SK-N-SH (cell line): ENCODE results near the gene EIF3A. TPM values are rescaled to one million over a fixed set of nuclear protein-coding genes. Genes with fewer than 3 reads are reported as not detected.

ENCODE experiments used
- CTCF ChIA-PET: fragments of 300-600, 350-600 bp; formaldehyde crosslinking; extraction: SDS; loops from one replicate; lab custom pipeline; 2021; lab: Yijun Ruan, JAX
- POLR2A ChIA-PET: fragments of 350-600 bp; sonication (Branson Sonifier 250); formaldehyde crosslinking; extraction: SDS; loops from one replicate; lab custom pipeline; 2020; ENCODE audit warnings: antibody characterized with exemption, inconsistent platforms; lab: Yijun Ruan, JAX
- DNase-seq: peaks from one replicate; pipeline ENCODE4 v3.0.0; 2012
- H2AFZ ChIP-seq: fragments of 200-600 bp; sonication (generic); 2 replicates; pipeline ENCODE4 v1.8.1; 2016; ENCODE audit warnings: antibody characterized with exemption, mild to moderate bottlenecking, low read depth
- H3F3A ChIP-seq: fragments of 200-600 bp; sonication (generic); replicated peaks from 2 replicates; pipeline ENCODE3; 2016; ENCODE audit warnings: antibody characterized with exemption, mild to moderate bottlenecking; ENCODE audit not compliant: insufficient read depth
- H3K27ac ChIP-seq, 2 experiments: fragments of 200-500 bp in 1 of 2; fragments of 200-600 bp in 1 of 2; sonication (Bioruptor generic) in 1 of 2; sonication (generic), shearing (Covaris generic) in 1 of 2; 2 replicates each; pipeline versions ENCODE4 v1.5.1 to v1.6.1; 2014 to 2016; ENCODE audit warnings: low read depth in 2 of 2, inconsistent platforms in 1 of 2, low read length in 1 of 2, mild to moderate bottlenecking in 1 of 2, mixed read lengths in 1 of 2
- H3K27me3 ChIP-seq: fragments of 200-600 bp; sonication (generic), shearing (Covaris generic); 2 replicates; pipeline ENCODE4 v1.6.1; 2016; ENCODE audit warnings: mixed run types; ENCODE audit not compliant: insufficient read depth
- H3K36me3 ChIP-seq, 2 experiments: fragments of 200-500 bp in 1 of 2; fragments of 200-600 bp in 1 of 2; sonication (Bioruptor generic) in 1 of 2; sonication (generic) in 1 of 2; replicated peaks in 1 of 2; 2 replicates each; pipeline versions ENCODE3 to v1.5.1; 2014 to 2016; ENCODE audit warnings: low read length in 1 of 2, mild to moderate bottlenecking in 1 of 2; ENCODE audit not compliant: insufficient read depth in 2 of 2, control insufficient read depth in 1 of 2
- H3K4me1 ChIP-seq, 2 experiments: fragments of 200-500 bp in 1 of 2; fragments of 200-600 bp in 1 of 2; sonication (Bioruptor generic) in 1 of 2; sonication (generic), shearing (Covaris generic) in 1 of 2; 2 replicates each; pipeline versions ENCODE4 v1.5.1 to v1.6.1; 2014 to 2016; ENCODE audit warnings: low read depth in 1 of 2, low read length in 1 of 2, mixed run types in 1 of 2; ENCODE audit not compliant: insufficient read depth in 2 of 2, control insufficient read depth in 1 of 2
- H3K4me2 ChIP-seq: fragments of 200-600 bp; sonication (generic), shearing (Covaris generic); 2 replicates; pipeline ENCODE4 v1.6.1; 2017; ENCODE audit warnings: mixed run types
- H3K4me3 ChIP-seq, 2 experiments: fragments of 200-500 bp in 1 of 2; fragments of 200-600 bp in 1 of 2; sonication (Bioruptor generic) in 1 of 2; sonication (generic), shearing (Covaris generic) in 1 of 2; 2 replicates each; pipeline versions ENCODE4 v1.5.1 to v1.8.1; 2014 to 2016; ENCODE audit warnings: low read depth in 2 of 2, inconsistent platforms in 1 of 2, low read length in 1 of 2, mild to moderate bottlenecking in 1 of 2, mixed read lengths in 1 of 2, moderate library complexity in 1 of 2
- H3K79me2 ChIP-seq: fragments of 200-600 bp; sonication (generic); 2 replicates; pipeline ENCODE4 v1.8.1; 2017; ENCODE audit warnings: mild to moderate bottlenecking; ENCODE audit not compliant: insufficient read depth
- H3K9ac ChIP-seq: fragments of 200-600 bp; sonication (generic); 2 replicates; pipeline ENCODE4 v1.6.1; 2017; ENCODE audit warnings: mixed run types
- H3K9me2 ChIP-seq: fragments of 200-600 bp; sonication (generic); 2 replicates; pipeline ENCODE4 v1.6.1; 2017; ENCODE audit warnings: mixed run types
- H3K9me3 ChIP-seq: fragments of 200-600 bp; sonication (generic); 2 replicates; pipeline ENCODE4 v1.6.1; 2017; ENCODE audit warnings: mixed run types, mild to moderate bottlenecking, moderate library complexity
- H4K20me1 ChIP-seq: fragments of 200-600 bp; sonication (generic); 2 replicates; pipeline ENCODE4 v1.6.1; 2017; ENCODE audit warnings: mild to moderate bottlenecking, mixed run types; ENCODE audit not compliant: insufficient read depth
- FOSL2 ChIP-seq: IDR thresholded peaks from 2 replicates; pipeline ENCODE4 v1.4.0; 2012; ENCODE audit warnings: low read depth, mild to moderate bottlenecking, moderate library complexity, borderline replicate concordance
- FOXJ3 ChIP-seq: sonication (generic); formaldehyde crosslinking; IDR thresholded peaks from 2 replicates; pipeline ENCODE4 v1.5.1; 2020; ENCODE audit warnings: mild to moderate bottlenecking, missing genetic modification reagents
- FOXM1 ChIP-seq: IDR thresholded peaks from 2 replicates; pipeline ENCODE4 v1.4.0; 2012; ENCODE audit warnings: low read depth, mild to moderate bottlenecking
- GABPA ChIP-seq: IDR thresholded peaks from 2 replicates; pipeline ENCODE4 v1.4.0; 2012; ENCODE audit warnings: low read depth, mild to moderate bottlenecking
- NRF1 ChIP-seq: IDR thresholded peaks from 2 replicates; pipeline ENCODE4 v1.6.1; 2012; ENCODE audit warnings: low read depth, mild to moderate bottlenecking, low read length
- PBX3 ChIP-seq: IDR thresholded peaks from 2 replicates; pipeline ENCODE4; 2012
- POLR2AphosphoS5 ChIP-seq: IDR thresholded peaks from 2 replicates; pipeline ENCODE4 v1.6.1; 2012; ENCODE audit warnings: low read depth, low read length
- RCOR1 ChIP-seq: fragments of 150-350 bp; IDR thresholded peaks from 2 replicates; pipeline ENCODE4 v1.6.1; 2017; ENCODE audit warnings: antibody characterized with exemption, low read length
- RFX5 ChIP-seq: IDR thresholded peaks from 2 replicates; pipeline ENCODE4 v1.6.1; 2012; ENCODE audit warnings: mild to moderate bottlenecking, improper control_type of control experiment, low read length
- SMC3 ChIP-seq: IDR thresholded peaks from 2 replicates; pipeline ENCODE4 v1.6.1; 2012; ENCODE audit warnings: low read depth, low read length, improper control_type of control experiment
- TEAD4 ChIP-seq: IDR thresholded peaks from 2 replicates; pipeline ENCODE4 v1.4.0; 2012; ENCODE audit warnings: mild to moderate bottlenecking, borderline replicate concordance; ENCODE audit not compliant: insufficient read depth
- USF1 ChIP-seq: IDR thresholded peaks from 2 replicates; pipeline ENCODE4 v1.4.0; 2012; ENCODE audit warnings: low read depth, borderline replicate concordance
- WGBS: methylation state at CpG from one replicate; pipeline ENCODE4 v1.1.6; 2017; ENCODE audit warnings: low lambda C conversion rate; 5-methylcytosine and 5-hydroxymethylcytosine counted together
- polyA plus RNA-seq, 3 experiments: library from polyadenylated mRNA; depleted of rRNA; stranded (reverse); fragments of >200 nt; gene quantifications; 2 replicates each; pipeline ENCODE4 v1.2.3, GENCODE V29; 2012

EIF3A gene
- polyA plus RNA-seq, 1 of the 3 experiments (the other 2 are of a cell fraction), result 25.8 TPM

- Histone ChIP-seq H3K9ac (no peak overlapping the region), H3K27ac (no peak overlapping the region), H3K9me2 (no peaks in the 10 kb centered on the region), H3K9me3 (no peaks in the 10 kb centered on the region), H3K27me3 (no peaks in the 10 kb centered on the region), H3K79me2 (0 out of 2 replicates have a peak, but pooled peaks cover 4% of the 10 kb centered on the region), H3K36me3 (peaks cover 26 to 65% of the 10 kb centered on the region in 2 experiments), H3F3A (no peaks in the 10 kb centered on the region), H3K4me2 (no peak overlapping the region), H2AFZ (no peak overlapping the region), H4K20me1 (no peaks in the 10 kb centered on the region), H3K4me3 (no peak overlapping the region), H3K4me1 (no peaks in the 10 kb centered on the region)
- DNase-seq, result no peak
- WGBS, result 89% methylated on average over 4 of the region's 4 CpGs
- TF ChIP-seq PBX3 (no peak), FOXJ3 (no peak), USF1 (no peak), GABPA (no peak), NRF1 (no peak), FOXM1 (no peak)
- ChIA-PET POLR2A (no interaction called here), CTCF (no interaction called here)
Observed at GRCh38 chr10:119120413-119120867, 39.8 kb upstream of the EIF3A start.

GRCh38 chr10:119119400-119119799 lies 38.8 kb upstream of the EIF3A start:
- no peaks in the 10 kb centered on the region for H3K4me1 ChIP-seq
- no peak for DNase-seq
- peaks cover 27 to 59% of the 10 kb centered on the region in 2 experiments for H3K36me3 ChIP-seq
- CTCF ChIA-PET, result no interaction called here
- no peak overlapping the region for H3K27ac ChIP-seq
- H3K9me3 ChIP-seq, result no peaks in the 10 kb centered on the region
- no peaks in the 10 kb centered on the region for H3K9me2 ChIP-seq
- no peak overlapping the region for H3K4me3 ChIP-seq
- no peaks in the 10 kb centered on the region for H3K27me3 ChIP-seq
- H3K9ac ChIP-seq, result no peak overlapping the region
- WGBS, result 100% methylated on average over 1 of the region's 1 CpG
- no peaks in the 10 kb centered on the region for H4K20me1 ChIP-seq
- TF ChIP-seq RCOR1 (no peak), RFX5 (no peak), USF1 (no peak), FOXM1 (no peak), TEAD4 (no peak), SMC3 (no peak), FOSL2 (no peak), POLR2AphosphoS5 (no peak)
- TF ChIP-seq, all 33 proteins: peak for 0
- POLR2A ChIA-PET, result no interaction called here
- Histone ChIP-seq H2AFZ (no peak overlapping the region), H3K79me2 (0 out of 2 replicates have a peak, but pooled peaks cover 4% of the 10 kb centered on the region), H3F3A (no peaks in the 10 kb centered on the region), H3K4me2 (no peak overlapping the region)
